Measurements from ENCODE around the gene JUN.

DNA sequence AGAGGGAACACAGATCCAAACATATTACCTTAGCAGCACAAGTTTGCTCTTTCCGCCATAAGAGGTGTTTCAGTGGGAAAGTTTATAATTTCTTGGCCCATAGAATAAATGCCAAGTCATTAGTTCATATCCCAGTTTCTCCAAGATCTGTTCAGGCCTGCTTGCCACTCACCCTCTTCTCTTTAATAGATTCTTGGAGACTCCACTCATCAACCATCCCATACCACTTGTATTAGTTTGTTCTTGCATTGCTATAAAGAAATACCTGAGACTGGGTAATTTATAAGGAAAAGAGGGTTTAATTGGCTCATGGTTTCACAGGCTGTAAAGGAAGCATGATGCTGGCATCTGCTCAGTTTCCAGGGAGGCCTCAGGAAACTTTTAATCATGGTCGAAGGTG, 49.2 kb downstream of the JUN start:
- TF ChIP-seq, protein P1, sequence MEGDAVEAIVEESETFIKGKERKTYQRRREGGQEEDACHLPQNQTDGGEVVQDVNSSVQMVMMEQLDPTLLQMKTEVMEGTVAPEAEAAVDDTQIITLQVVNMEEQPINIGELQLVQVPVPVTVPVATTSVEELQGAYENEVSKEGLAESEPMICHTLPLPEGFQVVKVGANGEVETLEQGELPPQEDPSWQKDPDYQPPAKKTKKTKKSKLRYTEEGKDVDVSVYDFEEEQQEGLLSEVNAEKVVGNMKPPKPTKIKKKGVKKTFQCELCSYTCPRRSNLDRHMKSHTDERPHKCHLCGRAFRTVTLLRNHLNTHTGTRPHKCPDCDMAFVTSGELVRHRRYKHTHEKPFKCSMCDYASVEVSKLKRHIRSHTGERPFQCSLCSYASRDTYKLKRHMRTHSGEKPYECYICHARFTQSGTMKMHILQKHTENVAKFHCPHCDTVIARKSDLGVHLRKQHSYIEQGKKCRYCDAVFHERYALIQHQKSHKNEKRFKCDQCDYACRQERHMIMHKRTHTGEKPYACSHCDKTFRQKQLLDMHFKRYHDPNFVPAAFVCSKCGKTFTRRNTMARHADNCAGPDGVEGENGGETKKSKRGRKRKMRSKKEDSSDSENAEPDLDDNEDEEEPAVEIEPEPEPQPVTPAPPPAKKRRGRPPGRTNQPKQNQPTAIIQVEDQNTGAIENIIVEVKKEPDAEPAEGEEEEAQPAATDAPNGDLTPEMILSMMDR (IDR thresholded peaks at IDR 0.05) = no peak
- no peak for TF ChIP-seq POLR2A (IDR thresholded peaks at IDR 0.05)
